H9 (cell line): ENCODE results near the gene YTHDC2. TPM values are rescaled to one million over a fixed set of nuclear protein-coding genes. Genes with fewer than 3 reads are reported as not detected.

Experiments
- DNase-seq: peaks from one replicate; pipeline ENCODE4 v3.0.0-alpha.2; 2017
- H2AFZ ChIP-seq: one replicate; pipeline ENCODE4 v1.6.1; 2013; ENCODE audit warnings: mild to moderate bottlenecking, low read length, control low read depth, moderate library complexity
- H2AK5ac ChIP-seq: 2 replicates; pipeline ENCODE4 v1.6.1; 2013; ENCODE audit warnings: low read length, control low read depth, mixed read lengths; ENCODE audit not compliant: insufficient read length
- H2BK120ac ChIP-seq: one replicate; pipeline ENCODE4 v1.6.1; 2013; ENCODE audit warnings: low read depth, mild to moderate bottlenecking, low read length, control low read depth, inconsistent platforms; ENCODE audit not compliant: poor library complexity, severe bottlenecking
- H2BK12ac ChIP-seq: 2 replicates; pipeline ENCODE4 v1.6.1; 2013; ENCODE audit warnings: low read length, control low read depth, mixed read lengths, low read depth; ENCODE audit not compliant: insufficient read length
- H2BK15ac ChIP-seq: 2 replicates; pipeline ENCODE4 v1.6.1; 2013; ENCODE audit warnings: low read depth, low read length, control low read depth
- H2BK20ac ChIP-seq: one replicate; pipeline ENCODE4 v1.6.1; 2013; ENCODE audit warnings: low read depth, mild to moderate bottlenecking, low read length, control low read depth, inconsistent platforms; ENCODE audit not compliant: poor library complexity, severe bottlenecking
- H2BK5ac ChIP-seq: 2 replicates; pipeline ENCODE4 v1.6.1; 2013; ENCODE audit warnings: low read length, control low read depth, mixed read lengths; ENCODE audit not compliant: insufficient read length
- H3K14ac ChIP-seq: 2 replicates; pipeline ENCODE4 v1.6.1; 2013; ENCODE audit warnings: low read length, control low read depth; ENCODE audit not compliant: insufficient read depth
- H3K18ac ChIP-seq: 2 replicates; pipeline ENCODE4 v1.6.1; 2013; ENCODE audit warnings: low read depth, mild to moderate bottlenecking, mixed read lengths, low read length, control low read depth; ENCODE audit not compliant: insufficient read length
- H3K23ac ChIP-seq: 2 replicates; pipeline ENCODE4 v1.6.1; 2013; ENCODE audit warnings: low read length, control low read depth, mixed read lengths, low read depth; ENCODE audit not compliant: insufficient read length
- H3K23me2 ChIP-seq: 2 replicates; pipeline ENCODE4 v1.6.1; 2013; ENCODE audit warnings: low read depth, mild to moderate bottlenecking, mixed read lengths, low read length, control low read depth; ENCODE audit not compliant: insufficient read length, poor library complexity, severe bottlenecking
- H3K27ac ChIP-seq: 2 replicates; pipeline ENCODE4 v1.5.1; 2013; ENCODE audit warnings: low read length, control low read depth, mixed read lengths, low read depth; ENCODE audit not compliant: insufficient read length
- H3K27me3 ChIP-seq: 2 replicates; pipeline ENCODE4 v1.6.1; 2013; ENCODE audit warnings: low read length, control low read depth, inconsistent platforms; ENCODE audit not compliant: insufficient read depth
- H3K4ac ChIP-seq: 2 replicates; pipeline ENCODE4 v1.6.1; 2013; ENCODE audit warnings: low read depth, mild to moderate bottlenecking, control low read depth, inconsistent platforms, low read length, moderate library complexity
- H3K4me1 ChIP-seq: 2 replicates; pipeline ENCODE4 v1.6.1; 2013; ENCODE audit warnings: low read length, control low read depth, inconsistent platforms; ENCODE audit not compliant: insufficient read depth
- H3K4me2 ChIP-seq: 2 replicates; pipeline ENCODE4 v1.6.1; 2013; ENCODE audit warnings: low read length, control low read depth, mixed read lengths; ENCODE audit not compliant: insufficient read length, insufficient read depth
- H3K56ac ChIP-seq: 2 replicates; pipeline ENCODE4 v1.6.1; 2013; ENCODE audit warnings: low read depth, mild to moderate bottlenecking, mixed read lengths, low read length, control low read depth; ENCODE audit not compliant: insufficient read length
- H3K79me1 ChIP-seq: 2 replicates; pipeline ENCODE4 v1.6.1; 2013; ENCODE audit warnings: low read depth, mild to moderate bottlenecking, moderate library complexity, low read length, control low read depth, inconsistent platforms; ENCODE audit not compliant: insufficient read depth, poor library complexity, severe bottlenecking
- H3K79me2 ChIP-seq: 2 replicates; pipeline ENCODE4 v1.6.1; 2013; ENCODE audit warnings: low read length, control low read depth, inconsistent platforms; ENCODE audit not compliant: insufficient read depth
- H3K9ac ChIP-seq: 2 replicates; pipeline ENCODE4 v1.6.1; 2013; ENCODE audit warnings: low read length, control low read depth, mixed read lengths; ENCODE audit not compliant: insufficient read length; ENCODE audit errors: extremely low read depth
- H3K9me3 ChIP-seq: one replicate; pipeline ENCODE4 v1.6.1; 2013; ENCODE audit warnings: low read depth, low read length, inconsistent platforms; ENCODE audit not compliant: control insufficient read depth
- H3T11ph ChIP-seq: one replicate; pipeline ENCODE4 v1.6.1; 2013; ENCODE audit warnings: mild to moderate bottlenecking, low read length, control low read depth, inconsistent platforms
- H4K20me1 ChIP-seq: one replicate; pipeline ENCODE4 v1.6.1; 2013; ENCODE audit not compliant: control insufficient read depth, insufficient read length, insufficient read depth
- H4K5ac ChIP-seq: 2 replicates; pipeline ENCODE4 v1.6.1; 2013; ENCODE audit warnings: low read depth, mild to moderate bottlenecking, mixed read lengths, low read length, control low read depth; ENCODE audit not compliant: insufficient read length
- H4K8ac ChIP-seq: replicated peaks from 2 replicates; pipeline ENCODE4 v1.6.1; 2013; ENCODE audit warnings: low read length, control low read depth, mixed read lengths, low read depth; ENCODE audit not compliant: insufficient read length
- H4K91ac ChIP-seq: 2 replicates; pipeline ENCODE4 v1.6.1; 2013; ENCODE audit warnings: low read depth, mild to moderate bottlenecking, moderate library complexity, mixed read lengths, low read length, control low read depth; ENCODE audit not compliant: insufficient read length
- H3K27ac Mint-ChIP-seq, 3 experiments: 2 replicates in 2 of 3; 3 replicates in 1 of 3; pipeline ENCODE4 v1.8.0; 2020 to 2021; ENCODE audit warnings: mixed read lengths in 3 of 3, mild to moderate bottlenecking in 1 of 3, moderate library complexity in 1 of 3
- H3K27me3 Mint-ChIP-seq: 2 replicates; pipeline ENCODE4 v1.8.0; 2021; ENCODE audit warnings: low read depth, mild to moderate bottlenecking, moderate library complexity, mixed read lengths
- H3K36me3 Mint-ChIP-seq, 3 experiments: 2 replicates in 2 of 3; 3 replicates in 1 of 3; pipeline ENCODE4 v1.8.0; 2020 to 2021; ENCODE audit warnings: low read depth in 3 of 3, mixed read lengths in 3 of 3; ENCODE audit not compliant: insufficient read depth in 1 of 3
- H3K4me1 Mint-ChIP-seq, 2 experiments: 2 replicates each; pipeline ENCODE4 v1.8.0; 2020; ENCODE audit warnings: mixed read lengths in 2 of 2
- H3K4me3 Mint-ChIP-seq, 2 experiments: 2 replicates in 1 of 2; 3 replicates in 1 of 2; pipeline ENCODE4 v1.8.0; 2020 to 2021; ENCODE audit warnings: mild to moderate bottlenecking in 2 of 2, mixed read lengths in 2 of 2, moderate library complexity in 1 of 2
- H3K9me3 Mint-ChIP-seq, 2 experiments: 2 replicates in 1 of 2; 3 replicates in 1 of 2; pipeline ENCODE4 v1.8.0; 2020; ENCODE audit warnings: mild to moderate bottlenecking in 2 of 2, mixed read lengths in 2 of 2, moderate library complexity in 1 of 2
- CTCF ChIP-seq: fragments of 200-600 bp; sonication (generic); conservative IDR thresholded peaks from 3 replicates; pipeline ENCODE4 v1.8.0; 2021; ENCODE audit warnings: antibody characterized with exemption, mild to moderate bottlenecking
- WGBS: extraction: QIAGEN DNeasy Blood & Tissue Kit; methylation state at CpG from one replicate; pipeline ENCODE4 v1.1.7; 2013; ENCODE audit warnings: missing lambda C conversion rate, low lambda C conversion rate, mixed read lengths; ENCODE audit not compliant: insufficient read length; ENCODE audit errors: extremely low coverage; 5-methylcytosine and 5-hydroxymethylcytosine counted together
- total RNA-seq: library from RNA; stranded (reverse); gene quantifications from 2 replicates; pipeline ENCODE4 v1.2.1, GENCODE V29; 2021

Gene YTHDC2
- total RNA-seq, 1 experiment from 2014 or later: 22.5 TPM

- H3T11ph ChIP-seq: no peak overlapping the region
- H2BK20ac ChIP-seq: no peak overlapping the region
- no peaks in the 10 kb centered on the region for H3K9me3 ChIP-seq
- no peaks in the 10 kb centered on the region for H3K4me1 ChIP-seq
- no peak overlapping the region for H3K23ac ChIP-seq
- H3K4ac ChIP-seq: no peak overlapping the region
- no peak overlapping the region for H3K27ac Mint-ChIP-seq
- no peak overlapping the region for H2BK5ac ChIP-seq
- H3K4me3 Mint-ChIP-seq: no peak overlapping the region
- no peak overlapping the region for H3K14ac ChIP-seq
- H4K8ac ChIP-seq: no peak overlapping the region
- no peak overlapping the region for H2AFZ ChIP-seq
- H2BK15ac ChIP-seq: no peak overlapping the region
- DNase-seq: no peak
- H3K27me3 ChIP-seq: no peaks in the 10 kb centered on the region
- no peaks in the 10 kb centered on the region for H3K79me1 ChIP-seq
- no peak for TF ChIP-seq CTCF
- no peaks in the 10 kb centered on the region; the same call in 1 of the 2 replicates for H3K27me3 Mint-ChIP-seq
- no peak overlapping the region for H4K91ac ChIP-seq
- no peaks in the 10 kb centered on the region for H3K23me2 ChIP-seq
- no peaks in the 10 kb centered on the region for H3K4me1 Mint-ChIP-seq
- H4K20me1 ChIP-seq: no peaks in the 10 kb centered on the region
- H2BK12ac ChIP-seq: no peak overlapping the region
- no peaks in the 10 kb centered on the region for H3K9me3 Mint-ChIP-seq
- H3K56ac ChIP-seq: no peak overlapping the region
- no peak overlapping the region for H3K9ac ChIP-seq
- no peak overlapping the region for H2BK120ac ChIP-seq
- no peak overlapping the region for H3K27ac ChIP-seq
- H2AK5ac ChIP-seq: no peak overlapping the region
- no peak overlapping the region for H3K4me2 ChIP-seq
- no CpG with 5 or more reads among the region's 1 CpG for whole genome bisulfite sequencing
- no peak overlapping the region for H4K5ac ChIP-seq
- H3K18ac ChIP-seq: no peak overlapping the region
- H3K36me3 Mint-ChIP-seq: no peaks in the 10 kb centered on the region
- no peaks in the 10 kb centered on the region for H3K79me2 ChIP-seq
These were observed 10.3 kb upstream of the YTHDC2 start for GRCh38 chr5:113503146-113503545.
